Hippocampal formation (tissue), 2 donors: Measurements from ENCODE around the gene CELF2.
"Not testable (repeated sequence)": the region's sequence is repeated elsewhere in the genome, so short reads cannot be mapped to it uniquely, and the experiment has no call there.

ENCODE experiments used
- DNase-seq, 2 donors: peaks; one replicate each; lab custom pipeline; 2025; lab: John Stamatoyannopoulos, UW

The CELF2 gene

DNA sequence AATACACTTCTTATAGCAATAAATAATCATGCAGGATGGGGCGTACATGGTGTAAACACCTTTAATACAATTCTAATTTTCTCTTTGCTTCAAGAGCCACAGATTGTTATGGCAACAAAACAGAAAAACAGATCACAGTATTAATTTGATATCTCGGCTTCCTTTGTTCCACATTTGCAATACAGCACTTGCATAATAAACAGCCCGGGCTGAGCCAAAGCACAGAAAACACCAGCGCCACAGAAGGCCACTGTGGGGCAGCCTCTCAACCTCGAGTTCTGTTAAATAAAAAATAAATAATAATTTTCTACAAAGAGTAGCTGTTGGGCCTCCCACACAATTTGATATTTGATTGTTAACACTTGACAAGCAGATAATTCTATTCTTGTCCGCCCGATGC, 337.9 kb downstream of the CELF2 start:
- no peak for DNase-seq

DNA sequence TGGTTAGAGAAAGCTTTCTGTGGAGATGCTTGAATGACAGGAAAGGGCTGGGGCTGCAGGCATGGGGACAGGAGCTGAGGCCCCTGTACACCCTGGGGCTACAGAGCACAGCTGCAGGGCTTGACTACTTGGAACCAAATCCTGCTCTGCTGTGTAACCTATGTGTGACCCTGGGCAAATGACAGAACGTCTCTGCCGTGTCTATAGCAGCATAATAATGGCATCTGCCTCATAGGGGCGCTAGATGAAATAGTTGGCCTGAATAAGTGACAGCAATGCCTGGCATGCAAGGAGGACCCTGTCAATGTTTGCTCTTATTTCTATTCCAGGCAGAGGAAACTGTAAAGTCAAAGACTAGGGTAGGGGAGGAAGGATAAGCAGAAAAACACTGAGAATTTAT, 339.8 kb downstream of the CELF2 start:
- DNase-seq: no peak

DNA sequence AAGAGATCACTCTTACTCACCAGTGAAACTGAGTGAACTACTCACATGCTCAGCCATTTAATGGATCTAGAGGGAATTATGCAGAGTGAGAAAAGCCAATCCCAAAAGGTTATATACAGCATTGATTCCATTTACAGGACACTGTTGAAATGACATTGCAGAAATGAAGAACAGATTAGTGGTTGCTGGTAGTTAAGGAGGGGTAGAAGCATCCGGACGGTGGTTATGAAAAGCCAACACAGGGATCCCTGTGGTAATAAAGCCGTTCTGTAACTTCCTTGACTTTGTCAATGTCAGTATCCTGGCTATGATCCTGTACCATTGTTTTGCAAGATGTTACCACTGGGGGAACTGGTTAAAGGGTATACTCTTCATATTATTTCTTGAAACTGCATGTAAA, 340.3 kb downstream of the CELF2 start:
- no peak for DNase-seq

GRCh38 chr10:11358923-11359575, 341.4 kb downstream of the CELF2 start:
- DNase-seq: no peak

DNA sequence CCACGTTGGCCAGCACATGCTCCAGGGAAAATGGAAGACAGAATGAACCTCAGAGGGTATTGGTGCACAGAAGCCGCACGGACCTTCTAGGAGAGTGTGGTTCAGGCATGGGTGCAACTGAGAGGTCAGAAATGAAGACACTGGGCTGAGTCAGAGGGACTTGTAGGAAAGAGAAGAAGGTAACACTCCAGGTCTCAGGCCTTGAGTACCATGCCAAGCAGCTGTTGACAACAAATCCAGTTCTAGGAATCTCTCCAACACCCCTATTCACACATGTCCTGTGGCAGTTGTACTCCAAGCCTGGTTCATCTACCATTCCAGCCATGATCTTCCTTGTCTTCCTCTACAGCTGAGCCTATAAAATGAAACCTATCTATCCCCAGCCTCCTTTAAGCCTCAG, 342.2 kb downstream of the CELF2 start:
- DNase-seq: no peak

DNA sequence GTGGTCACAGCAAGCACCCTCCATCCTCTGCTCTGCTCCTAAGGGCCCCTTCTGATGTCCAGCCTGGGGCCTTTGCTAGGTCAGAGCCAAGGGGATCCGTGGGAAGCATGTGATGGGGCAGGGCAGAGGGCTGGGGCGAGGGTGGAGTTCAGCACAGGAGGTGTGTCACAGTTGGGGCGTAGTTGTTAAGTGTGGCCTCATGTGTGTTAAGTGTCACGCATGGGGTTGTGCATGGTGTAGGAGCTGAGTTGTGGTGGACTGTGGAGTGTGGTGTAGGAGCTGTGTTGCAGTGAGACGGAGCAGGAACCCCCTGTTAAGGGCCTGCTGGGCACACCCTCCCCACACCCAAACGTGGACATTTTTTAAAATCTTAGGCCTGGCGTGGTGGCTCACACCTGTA, 345.8 kb downstream of the CELF2 start:
- no peak for DNase-seq

GRCh38 chr10:11364241-11364640, 346.6 kb downstream of the CELF2 start:
- DNase-seq: no peak

- DNase-seq: not testable (repeated sequence)
Observed at GRCh38 chr10:11366889-11367288, 349.2 kb downstream of the CELF2 start.

DNA sequence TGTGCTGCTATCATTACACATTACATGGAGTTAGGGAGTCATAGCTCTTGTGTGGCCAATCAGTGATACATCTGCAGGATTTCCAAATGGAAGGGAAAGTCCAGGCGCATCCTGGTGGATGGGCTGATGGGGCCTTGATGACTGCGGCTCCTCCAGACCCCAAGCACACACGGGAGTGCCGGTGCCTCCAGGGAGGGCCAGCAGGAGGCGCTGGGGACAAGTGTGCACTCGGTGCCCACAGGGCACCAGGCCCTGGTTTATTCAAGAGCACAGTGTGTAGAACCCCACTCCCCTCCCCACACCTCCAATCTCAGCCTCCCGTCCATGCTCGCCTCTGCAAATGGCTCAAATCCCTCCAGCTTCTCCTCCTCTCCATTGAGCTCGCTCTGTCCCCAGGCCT, 349.8 kb downstream of the CELF2 start:
- DNase-seq: no peak

- no peak for DNase-seq
Observed at GRCh38 chr10:11373717-11374171, 356.1 kb downstream of the CELF2 start.

DNA sequence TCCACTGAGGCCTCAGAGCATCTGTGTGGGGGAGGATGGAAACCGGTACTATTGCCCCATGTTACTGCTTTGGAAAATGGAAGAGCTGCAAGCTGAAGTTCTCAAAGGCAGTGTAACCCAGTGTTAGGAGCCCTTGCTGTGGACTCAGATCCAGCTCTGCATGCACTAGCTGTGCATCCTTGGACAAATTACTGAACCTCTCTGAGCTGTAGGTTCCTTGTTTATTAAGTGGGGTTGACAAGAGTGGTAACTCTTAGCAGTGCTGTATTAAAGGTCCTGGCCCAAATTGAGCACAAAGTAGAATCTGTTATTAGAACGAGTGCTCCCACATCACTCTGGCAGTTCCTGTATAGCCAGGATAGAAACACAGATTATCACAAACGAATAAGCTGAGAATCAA, 359.6 kb downstream of the CELF2 start:
- DNase-seq: no peak

- no peak for DNase-seq
Observed at GRCh38 chr10:11378835-11379234, 361.2 kb downstream of the CELF2 start.

DNA sequence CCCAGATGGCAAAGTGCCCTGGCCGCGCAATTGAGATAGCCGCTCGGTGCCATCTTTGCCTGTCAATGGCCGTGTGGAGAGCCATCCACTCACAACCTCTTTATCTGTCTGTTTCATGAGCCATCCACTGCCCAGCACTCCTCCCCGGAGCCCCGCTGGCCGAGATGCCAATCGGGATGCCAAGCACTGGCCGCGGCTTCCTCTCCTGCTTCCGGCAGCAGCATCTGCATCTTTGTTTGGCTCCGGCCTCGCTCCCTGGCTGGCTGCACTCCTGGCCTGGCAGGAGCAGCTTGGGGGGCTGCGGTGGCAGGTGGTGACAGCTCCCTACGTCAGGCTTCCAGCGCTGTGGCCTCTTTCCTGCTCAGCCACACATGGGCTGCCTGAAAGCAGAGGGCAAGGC, 362.1 kb downstream of the CELF2 start:
- DNase-seq: no peak

- DNase-seq: no peak
Observed at GRCh38 chr10:11381023-11381422, 363.4 kb downstream of the CELF2 start.

DNA sequence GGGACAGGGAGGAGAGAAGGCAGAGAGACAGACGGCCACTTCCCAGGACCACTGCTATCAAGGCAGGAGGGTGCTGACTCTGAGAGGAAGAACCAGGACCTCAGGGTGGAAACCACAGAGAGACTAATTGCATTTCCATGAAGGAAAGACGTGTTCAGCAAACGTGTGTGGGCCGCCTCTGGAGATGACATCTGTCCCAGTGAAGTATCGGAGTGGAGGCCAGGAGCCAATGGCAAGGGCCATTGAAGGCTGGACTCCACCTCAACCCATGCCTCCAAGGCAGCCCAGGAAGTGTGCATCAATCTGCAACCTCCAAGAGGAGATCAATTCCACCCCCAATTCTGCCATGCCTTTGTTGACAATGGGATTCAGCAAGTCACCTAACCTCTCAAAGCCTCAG, 363.8 kb downstream of the CELF2 start:
- DNase-seq: no peak

DNA sequence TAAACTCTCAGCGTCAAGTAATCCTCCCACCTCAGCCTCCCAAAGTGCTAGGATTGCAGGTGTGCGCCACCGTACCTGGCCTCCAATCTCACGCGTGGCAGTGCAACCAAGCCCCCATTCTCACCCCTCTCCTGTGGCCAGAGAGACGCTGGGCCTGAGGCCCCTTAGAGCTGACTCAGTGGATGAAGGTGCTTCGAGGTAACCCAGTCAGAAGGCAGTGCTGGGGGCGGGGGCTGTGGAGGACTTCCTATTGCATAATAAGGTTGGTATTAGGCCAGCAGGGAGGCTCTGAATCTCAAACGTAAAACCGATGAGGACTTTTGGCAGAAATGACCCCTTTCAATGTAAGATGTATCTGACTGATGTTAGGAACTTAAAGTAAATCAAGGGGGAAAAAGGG, 364.5 kb downstream of the CELF2 start:
- no peak for DNase-seq

DNA sequence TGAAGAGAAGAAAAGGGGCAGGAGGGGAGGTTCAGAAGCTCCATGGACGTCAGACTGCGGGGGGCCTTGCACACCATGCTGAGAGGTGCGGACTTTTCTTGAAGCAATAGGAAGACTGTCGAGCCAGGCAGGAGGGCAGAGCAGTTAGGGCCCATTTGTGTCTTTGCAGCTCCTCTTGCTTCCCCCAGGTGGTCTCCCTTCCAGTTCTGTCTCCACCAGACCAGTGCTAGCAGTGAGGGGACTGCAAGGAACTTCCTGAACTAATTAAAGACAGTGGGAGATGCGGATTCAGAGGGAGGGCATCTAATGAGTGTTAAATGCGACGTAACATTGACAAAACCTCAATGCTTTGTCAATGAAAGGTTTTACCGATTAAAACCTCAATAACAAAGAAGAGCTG, 368.4 kb downstream of the CELF2 start:
- DNase-seq: no peak
